Renal cortex interstitium (tissue), 15 donors: Measurements from ENCODE around the gene LRCH3. TPM values are rescaled to one million over a fixed set of nuclear protein-coding genes. Genes with fewer than 3 reads are reported as not detected.

Experiments used
- DNase-seq, 11 donors: peaks; one replicate each; pipeline ENCODE4 v3.0.0-alpha.2; 2013; ENCODE audit warnings: low read depth in 9 of 11, low spot score in 4 of 11; ENCODE audit errors: extremely low read depth in 1 of 11
- long read RNA-seq, 16 experiments: transcript quantifications; one replicate each; lab custom pipeline, GENCODE V29; 2026
- polyA plus RNA-seq, 3 donors: library from polyadenylated mRNA; unstranded; fragments of 120-200 nt; gene quantifications; one replicate each; pipeline ENCODE4 v1.2.1, GENCODE V29; 2013; ENCODE audit not compliant: insufficient read length in 3 of 3

The LRCH3 gene
- 10 to 100 TPM; 39.6 to 48.9 (median 39.7) TPM for polyA plus RNA-seq
- long read RNA-seq, donor 1, result 0 reads
- long read RNA-seq, donor 2, partial matches to known transcripts, result 5 of 5 reads
- long read RNA-seq, donor 2, other reads (novel, unspliced or antisense), result 0 of 5 reads
- long read RNA-seq, donor 3, result 0 reads
- long read RNA-seq, donor 4, partial matches to known transcripts, result 16 of 17 reads
- long read RNA-seq, donor 4, other reads (novel, unspliced or antisense), result 0 of 17 reads
- long read RNA-seq, donor 5, result 0 reads
- long read RNA-seq, donor 6, partial matches to known transcripts, result 8 of 8 reads
- long read RNA-seq, donor 6, other reads (novel, unspliced or antisense), result 0 of 8 reads
- long read RNA-seq, donor 7, partial matches to known transcripts, result 5 of 6 reads
- long read RNA-seq, donor 7, other reads (novel, unspliced or antisense), result 0 of 6 reads
- long read RNA-seq, donor 8, result 0 reads
- long read RNA-seq, donor 9, partial matches to known transcripts, result 0 of 2 reads
- long read RNA-seq, donor 9, other reads (novel, unspliced or antisense), result 0 of 2 reads
- long read RNA-seq, donor 10, partial matches to known transcripts, result 0 of 1 reads
- long read RNA-seq, donor 10, other reads (novel, unspliced or antisense), result 0 of 1 reads
- long read RNA-seq, donor 11, result 0 reads
- long read RNA-seq, donor 12, partial matches to known transcripts, result 0 of 1 reads
- long read RNA-seq, donor 12, other reads (novel, unspliced or antisense), result 0 of 1 reads
- long read RNA-seq, donor 13, result 0 reads
- long read RNA-seq, donor 14, result 0 reads
- long read RNA-seq, donor 15, partial matches to known transcripts, result 0 of 1 reads
- long read RNA-seq, donor 15, other reads (novel, unspliced or antisense), result 0 of 1 reads
- long read RNA-seq, donor 16, partial matches to known transcripts, result 298 of 307 reads
- long read RNA-seq, donor 16, other reads (novel, unspliced or antisense), result 5 of 307 reads

- peak; percentile 71 to 88 (median 83) for DNase-seq
These were observed at the start of gene LRCH3 for GRCh38 chr3:197791113-197791891. Gene LRCH3 (plus strand): TSS chr3:197791254. CDS start chr3:197791279, 25 bp downstream.

- DNase-seq, result no peak
These were observed 48.3 kb upstream of the LRCH3 start for GRCh38 chr3:197742787-197743186.

DNA sequence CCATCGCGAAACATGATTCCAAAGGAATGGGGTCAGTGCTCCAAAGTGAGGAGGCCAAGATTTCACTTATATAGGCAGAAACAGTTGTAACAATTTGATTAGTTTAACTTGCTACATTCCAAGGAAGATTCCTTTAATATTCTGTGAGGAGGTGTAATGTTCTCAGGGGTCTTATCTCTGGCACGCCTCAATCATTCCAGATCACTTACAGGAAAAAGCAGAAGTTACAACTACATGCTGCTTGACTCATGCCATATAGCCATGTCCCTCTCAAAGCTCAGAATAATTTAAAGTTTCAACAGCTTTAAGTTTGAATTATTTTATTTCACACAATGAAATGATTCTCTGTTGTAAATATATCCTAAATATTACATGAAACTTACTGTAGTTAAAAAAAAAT lies 44.8 kb upstream of the LRCH3 start:
- DNase-seq, result no peak

GRCh38 chr3:197746801-197747237 lies 44.2 kb upstream of the LRCH3 start:
- no peak for DNase-seq

DNA sequence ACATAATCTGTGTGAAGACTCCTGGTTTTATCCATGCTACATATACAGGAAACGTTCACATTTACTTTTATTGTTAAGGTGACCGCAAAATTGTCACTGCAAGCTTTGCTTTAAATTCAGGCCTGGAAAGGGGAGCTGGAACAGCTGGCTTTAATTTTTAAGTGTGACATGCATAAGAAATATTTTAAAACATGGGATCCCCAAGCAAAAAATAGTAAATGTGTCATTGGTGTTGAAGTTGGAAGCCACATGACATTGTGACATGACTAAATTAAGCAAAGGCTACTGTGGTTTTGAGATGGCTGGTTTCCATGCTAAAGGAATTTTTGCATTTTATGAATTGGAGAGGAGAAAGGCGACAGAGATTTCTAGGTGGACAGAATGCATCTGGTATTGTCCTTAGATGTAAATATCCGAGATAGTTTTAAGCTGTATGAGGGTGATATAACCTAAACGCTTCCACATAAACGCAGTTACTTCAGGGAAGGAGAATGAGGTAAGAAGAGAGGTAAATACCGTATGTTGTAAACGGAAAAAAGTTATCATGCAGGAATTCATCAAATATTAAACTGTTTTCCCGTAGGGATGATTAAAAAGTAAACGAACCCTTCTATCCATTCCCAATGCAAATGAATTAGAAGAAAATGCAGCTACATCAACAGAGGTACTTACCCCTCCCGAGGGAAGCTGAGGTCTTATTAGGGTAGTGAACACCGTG lies 42.3 kb upstream of the LRCH3 start:
- peak in 1 of 11 donors; percentile 6 for DNase-seq

DNA sequence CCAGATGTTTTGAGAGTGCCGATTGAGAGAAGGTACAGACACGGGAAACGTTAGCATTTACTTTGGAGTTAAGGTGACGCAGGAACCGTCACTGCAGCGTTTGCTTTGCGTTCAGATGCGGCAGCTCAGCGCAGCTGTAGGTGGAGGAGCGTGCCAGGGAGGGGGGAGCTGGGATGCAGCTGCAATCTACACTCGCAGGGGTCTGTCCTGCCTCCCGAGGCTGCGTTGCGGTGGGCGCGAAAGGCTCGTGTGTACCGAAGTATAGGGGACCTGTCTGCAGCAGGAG lies 41.8 kb upstream of the LRCH3 start:
- peak in 2 of 11 donors; percentile 54 to 55 for DNase-seq

GRCh38 chr3:197749601-197750395 lies 41.3 kb upstream of the LRCH3 start, which contains the start of gene FYTTD1:
Gene FYTTD1 (plus strand): TSS chr3:197749883. CDS start chr3:197749972, 89 bp downstream.
- DNase-seq, result peak in 10 of 11 donors; percentile 64 to 86 (median 80)

- DNase-seq, result peak in 4 of 11 donors; percentile 35 to 56 (median 54)
These were observed 40.6 kb upstream of the LRCH3 start for GRCh38 chr3:197750396-197750831.

DNA sequence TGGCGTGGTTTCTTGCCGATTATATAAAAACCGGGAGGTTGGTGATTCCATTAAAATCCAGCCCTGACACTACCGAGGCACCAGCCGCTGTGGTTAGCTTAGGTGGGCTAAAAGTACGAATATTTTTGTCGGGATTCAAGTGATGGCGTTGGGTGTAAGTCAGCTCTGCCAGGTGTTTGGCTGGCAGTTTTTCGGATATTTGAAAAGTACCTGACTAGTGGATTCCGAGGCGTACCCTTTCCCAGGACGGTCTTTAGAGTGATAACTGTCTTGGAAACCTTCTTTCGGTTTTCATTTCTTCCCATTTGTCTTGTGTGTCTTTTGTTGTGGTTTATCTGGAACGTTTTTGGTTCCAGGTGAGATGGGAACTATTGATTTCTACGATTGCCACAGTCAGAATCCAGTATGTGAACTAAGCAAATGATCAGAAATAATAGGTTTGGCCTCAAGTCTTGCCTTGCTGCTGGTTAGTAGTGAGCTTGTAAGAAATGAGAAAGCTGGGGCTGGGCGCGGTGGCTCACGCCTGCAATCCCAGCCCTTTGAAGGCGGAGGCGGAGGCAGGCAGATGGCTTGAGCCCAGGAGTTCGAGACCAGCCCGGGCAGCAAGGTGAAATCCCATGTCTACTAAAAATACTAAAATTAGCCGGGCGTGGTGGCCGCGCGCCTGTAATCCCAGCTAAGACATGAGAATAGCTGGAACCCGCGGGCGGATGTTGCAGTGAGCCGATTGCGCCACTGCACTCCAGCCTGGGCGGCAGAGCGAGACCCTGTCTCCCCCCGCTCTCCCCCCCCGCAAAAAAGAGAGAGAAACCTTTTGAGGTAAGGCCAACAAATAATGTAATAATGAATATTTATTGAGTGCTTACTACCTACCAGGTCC lies 40.0 kb upstream of the LRCH3 start:
- DNase-seq, result peak in 1 of 11 donors; percentile 6

GRCh38 chr3:197752107-197752506 lies 38.9 kb upstream of the LRCH3 start:
- no peak for DNase-seq

DNA sequence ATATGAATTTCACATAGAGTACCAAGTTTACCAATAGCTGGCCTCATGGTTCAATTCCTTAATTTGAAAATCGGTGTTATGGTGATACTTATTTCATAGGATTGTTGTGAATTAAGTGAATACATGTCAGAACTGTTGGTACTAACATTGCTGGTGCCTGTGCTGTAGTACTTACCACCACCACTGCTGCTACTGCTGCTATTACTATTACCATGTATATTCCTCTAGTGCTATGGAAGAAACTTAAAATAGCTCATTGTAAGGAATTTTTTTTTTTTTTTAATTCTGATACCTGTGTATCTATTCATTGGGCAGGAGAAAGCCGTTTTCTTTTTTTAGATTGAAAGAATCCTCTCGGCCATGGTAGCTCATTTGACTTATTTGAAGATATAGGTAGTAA lies 37.8 kb upstream of the LRCH3 start:
- no peak for DNase-seq

DNA sequence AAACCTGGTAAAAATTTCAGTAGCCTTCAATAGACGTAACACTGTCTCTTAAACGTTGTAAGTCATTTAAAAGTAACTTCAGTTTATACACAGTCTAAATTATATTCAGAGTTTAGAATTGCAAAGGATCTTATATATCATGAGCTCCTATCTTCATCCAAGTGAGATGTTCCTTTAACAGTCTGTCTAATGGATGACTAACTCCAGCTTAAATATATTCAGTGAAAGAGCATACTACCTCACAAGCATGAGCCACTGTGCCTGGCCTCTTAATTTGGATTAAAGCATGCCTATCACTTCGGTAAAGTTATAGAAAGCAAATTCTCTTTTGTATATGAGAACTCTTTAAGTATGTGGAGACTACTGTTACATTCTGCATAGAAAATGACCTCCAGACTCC lies 34.4 kb upstream of the LRCH3 start:
- DNase-seq, result no peak

- no peak for DNase-seq
These were observed 32.5 kb upstream of the LRCH3 start for GRCh38 chr3:197758512-197758911.

DNA sequence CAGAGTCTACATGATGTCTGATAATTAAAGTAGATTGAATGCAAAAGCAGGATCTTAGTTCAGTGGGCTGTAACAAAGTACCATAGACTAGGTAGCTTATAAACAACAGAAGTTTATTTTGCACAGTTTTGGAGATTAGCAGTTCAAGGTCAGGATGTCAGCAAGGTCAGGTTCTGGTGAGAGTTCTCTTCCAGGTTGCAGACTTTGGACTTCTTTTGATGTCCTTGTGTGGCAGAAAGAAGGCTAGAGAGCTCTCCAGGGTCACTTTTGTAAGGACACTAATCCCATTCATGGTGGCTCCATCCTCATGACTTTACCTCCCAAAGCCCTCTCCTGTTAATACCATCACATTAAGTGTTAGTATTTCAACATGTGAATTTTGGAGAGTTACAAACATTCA lies 29.3 kb upstream of the LRCH3 start:
- no peak for DNase-seq

DNA sequence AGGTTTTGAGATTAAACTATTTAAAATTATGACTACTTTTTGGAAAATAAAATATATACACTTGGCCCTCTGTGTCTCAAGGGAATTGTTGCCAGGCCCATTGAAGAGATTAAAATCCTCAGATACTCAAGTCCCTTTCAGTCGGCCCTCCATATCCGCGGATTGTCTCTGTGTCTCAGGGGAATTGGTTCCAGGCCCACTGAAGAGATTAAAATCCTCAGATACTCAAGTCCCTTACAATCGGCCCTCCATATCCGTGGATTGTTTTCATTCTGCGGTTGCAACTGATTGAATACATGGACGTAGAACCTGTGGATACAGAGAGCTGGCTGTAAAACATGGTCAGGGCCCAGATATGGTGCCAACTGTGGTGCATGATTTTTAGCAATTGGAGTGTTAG lies 15.7 kb upstream of the LRCH3 start:
- no peak for DNase-seq

GRCh38 chr3:197782230-197782629 lies 8.8 kb upstream of the LRCH3 start:
- no peak for DNase-seq
